ENCODE measurements around the gene FAAP100. TPM values are rescaled to one million over a fixed set of nuclear protein-coding genes. Genes with fewer than 3 reads are reported as not detected.

Gene FAAP100
- total RNA-seq, 2 donors from 2014 or later, result 21.3 to 29.1 TPM

GRCh38 chr17:81528651-81529436 lies 23.3 kb downstream of the FAAP100 start:
- DNase-seq (no peak), ATAC-seq (replicated peaks in 1 of 2) (no peak)
- no peaks in the 10 kb centered on the region for H3K4me1 Mint-ChIP-seq (ENCODE audit: low read depth)
- no peak overlapping the region for H3K4me3 Mint-ChIP-seq
- no peak overlapping the region for H3K27ac Mint-ChIP-seq
- H3K36me3 Mint-ChIP-seq (ENCODE audit: insufficient read depth in 2 of 2), result no peaks in the 10 kb centered on the region
- H3K27me3 Mint-ChIP-seq (ENCODE audit: low read depth), result peaks cover 6% of the 10 kb centered on the region
- no peaks in the 10 kb centered on the region for H3K9me3 Mint-ChIP-seq

DNA sequence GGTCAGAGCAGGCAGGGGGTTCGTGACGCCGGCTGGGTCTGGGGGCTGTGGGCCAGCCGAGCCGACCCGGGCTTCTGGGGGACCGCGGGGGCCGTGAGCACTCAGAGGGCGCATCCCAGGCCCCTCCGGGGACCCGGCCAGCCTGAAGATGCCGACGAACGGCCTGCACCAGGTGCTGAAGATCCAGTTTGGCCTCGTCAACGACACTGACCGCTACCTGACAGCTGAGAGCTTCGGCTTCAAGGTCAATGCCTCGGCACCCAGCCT lies 23.8 kb downstream of the FAAP100 start:
- no peak for ATAC-seq (replicated peaks in 1 of 2)
- Mint-ChIP-seq H3K27me3 (ENCODE audit: low read depth) (peaks cover 3% of the 10 kb centered on the region), H3K36me3 (ENCODE audit: insufficient read depth in 2 of 2) (no peaks in the 10 kb centered on the region), H3K4me1 (ENCODE audit: low read depth) (no peaks in the 10 kb centered on the region), H3K27ac (no peak overlapping the region), H3K9me3 (no peaks in the 10 kb centered on the region), H3K4me3 (no peak overlapping the region)
- DNase-seq, result no peak

DNA sequence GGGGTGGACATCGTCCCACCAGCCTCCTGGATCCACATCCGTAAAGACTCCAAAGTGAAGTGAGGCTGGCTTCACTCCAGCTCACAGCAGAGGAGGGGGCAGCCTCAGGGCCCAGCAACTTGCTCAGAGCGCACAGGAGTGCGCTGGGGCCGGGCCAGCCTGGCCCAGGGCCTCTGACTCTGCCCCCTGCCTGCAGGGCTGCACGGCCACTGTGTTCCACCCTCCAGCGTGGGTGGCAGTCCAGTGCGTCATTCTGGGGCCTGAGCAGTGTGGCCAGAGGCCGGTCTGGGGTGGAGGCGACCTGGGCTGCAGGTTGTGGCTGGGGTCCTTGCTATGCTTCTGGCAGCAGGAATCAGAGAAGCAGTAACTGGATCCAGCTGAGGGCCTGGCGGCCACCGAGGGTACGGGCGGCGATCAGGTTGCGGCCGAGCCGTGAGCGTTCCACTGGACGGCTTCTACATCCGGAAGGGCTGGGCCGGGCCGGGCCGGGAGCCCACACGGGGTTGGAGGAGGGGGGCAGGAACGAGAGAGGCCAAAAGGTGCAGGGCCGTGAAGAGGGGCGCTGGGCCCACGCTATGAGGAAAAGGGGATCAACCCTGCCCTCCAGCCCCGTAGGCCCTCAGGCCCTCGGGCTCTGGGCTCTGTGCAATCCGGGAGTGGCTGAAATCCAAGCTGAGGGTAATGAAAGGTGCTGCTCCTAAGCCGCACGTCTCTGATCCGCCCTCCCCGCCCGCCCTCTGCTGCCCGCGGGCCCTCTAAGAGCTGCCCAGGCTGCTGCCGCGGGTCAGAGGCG lies 24.4 kb downstream of the FAAP100 start, which contains the start of gene FSCN2:
FSCN2 (plus strand) TSS at position 787 of the 793 bp plus-strand sequence. CDS start 155 bp downstream, outside the sequence.
- Mint-ChIP-seq H3K27ac (no peak within 1 kb of the TSS), H3K27me3 (ENCODE audit: low read depth) (no peaks in the 10 kb centered on the region), H3K36me3 (ENCODE audit: insufficient read depth in 2 of 2) (no peaks in the 10 kb centered on the region), H3K9me3 (no peaks in the 10 kb centered on the region), H3K4me1 (ENCODE audit: low read depth) (no peaks in the 10 kb centered on the region), H3K4me3 (no peak within 1 kb of the TSS)
- DNase-seq (no peak), ATAC-seq (replicated peaks in 1 of 2) (no peak)

DNA sequence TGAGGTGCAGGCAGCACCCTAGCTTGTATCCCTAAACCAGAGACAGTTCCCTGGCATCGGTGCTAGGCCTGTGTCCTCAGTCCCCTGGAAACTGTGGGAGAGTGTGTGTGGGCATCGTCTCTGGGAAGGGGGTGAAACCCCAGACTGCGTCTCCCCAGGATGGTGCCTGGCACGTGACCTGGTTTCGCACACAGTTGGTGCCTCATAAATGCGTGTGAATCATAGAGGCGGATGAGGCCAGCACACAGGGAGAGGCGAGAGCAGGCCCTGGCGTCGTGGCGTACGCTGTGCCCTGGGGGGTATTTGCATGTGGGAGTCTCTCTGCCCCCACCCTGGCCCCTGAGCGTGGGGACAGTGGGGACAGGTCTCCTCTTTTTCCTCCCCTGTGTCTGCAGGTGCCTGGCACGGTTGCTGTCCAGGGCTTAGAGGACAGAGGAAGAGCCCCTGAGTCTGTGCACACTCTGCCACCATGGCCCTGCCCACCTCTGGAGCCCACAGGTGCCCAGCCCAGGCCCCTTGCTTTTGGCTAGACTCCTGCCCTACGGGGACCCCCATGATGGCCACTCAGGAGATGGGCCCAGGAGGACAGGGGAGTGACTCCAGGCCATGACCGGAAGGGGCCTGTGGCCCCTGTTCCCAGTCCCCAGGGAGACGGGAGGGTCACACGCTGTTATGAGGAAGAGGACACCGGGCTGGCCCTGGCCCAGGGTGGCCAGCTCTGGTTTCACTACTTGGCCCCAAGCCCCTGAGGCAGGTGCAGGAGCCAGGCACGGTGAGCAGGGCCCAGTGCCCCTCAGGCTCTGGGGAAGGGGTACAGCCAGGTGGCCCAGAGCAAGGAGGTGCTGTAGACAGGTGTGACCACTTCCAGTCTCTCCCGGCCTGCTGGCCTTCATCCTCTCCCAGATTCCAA lies 25.2 kb downstream of the FAAP100 start:
- no peaks in the 10 kb centered on the region for H3K9me3 Mint-ChIP-seq
- H3K36me3 Mint-ChIP-seq (ENCODE audit: insufficient read depth in 2 of 2), result no peaks in the 10 kb centered on the region
- no peak overlapping the region for H3K27ac Mint-ChIP-seq
- no peaks in the 10 kb centered on the region for H3K27me3 Mint-ChIP-seq (ENCODE audit: low read depth)
- ATAC-seq (replicated peaks in 1 of 2) (peak in 1 of 2 donors; percentile 16), DNase-seq (no peak)
- H3K4me1 Mint-ChIP-seq (ENCODE audit: low read depth), result no peaks in the 10 kb centered on the region
- no peak overlapping the region for H3K4me3 Mint-ChIP-seq

- Mint-ChIP-seq H3K4me1 (ENCODE audit: low read depth) (no peaks in the 10 kb centered on the region), H3K9me3 (no peaks in the 10 kb centered on the region), H3K36me3 (ENCODE audit: insufficient read depth in 2 of 2) (no peaks in the 10 kb centered on the region), H3K27ac (no peak overlapping the region), H3K4me3 (no peak overlapping the region), H3K27me3 (ENCODE audit: low read depth) (no peaks in the 10 kb centered on the region)
- no peak for DNase-seq
- no peak for ATAC-seq (replicated peaks in 1 of 2)
Measured at GRCh38 chr17:81524865-81525159, 27.3 kb downstream of the FAAP100 start.

DNA sequence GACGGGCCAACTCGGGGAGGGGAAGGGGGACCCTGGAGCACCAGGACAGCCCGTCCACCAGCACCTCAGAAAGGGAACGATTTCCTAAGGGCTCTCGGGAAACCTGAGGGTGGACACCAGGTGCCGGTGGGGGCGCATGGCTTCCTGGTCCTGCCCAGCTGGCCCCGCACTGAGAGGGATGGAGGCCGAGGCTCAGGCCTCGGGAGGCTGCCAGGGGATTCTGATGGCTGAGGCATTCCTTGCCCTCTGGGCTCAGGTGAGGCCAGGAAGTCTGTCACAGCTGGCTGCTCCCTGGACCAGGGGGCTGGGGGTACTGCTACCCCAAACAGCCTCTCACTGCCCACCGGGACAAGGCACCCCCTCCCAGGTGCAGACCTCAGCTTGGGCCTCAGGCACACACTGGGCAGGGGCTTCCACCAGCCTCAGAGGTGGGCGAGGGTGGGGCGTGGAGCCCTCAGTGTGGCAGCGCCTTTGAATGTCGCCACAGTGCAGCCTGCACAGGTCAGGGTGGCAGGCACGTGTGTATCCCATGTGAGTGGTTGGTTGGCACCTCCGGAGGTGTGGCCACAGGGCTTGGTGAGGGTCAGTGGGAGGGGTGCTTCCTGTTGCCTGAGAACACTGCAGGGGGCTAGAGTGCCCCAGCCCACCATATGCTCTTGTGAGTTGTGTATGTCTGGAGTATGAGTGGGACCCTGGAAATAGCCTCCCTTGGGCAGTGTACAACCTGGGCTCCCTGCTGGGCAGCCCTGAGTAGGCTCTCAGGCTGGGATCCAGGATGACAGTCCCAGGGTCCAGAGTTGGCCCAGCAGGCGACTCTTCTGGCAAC lies 27.9 kb downstream of the FAAP100 start:
- no peak for ATAC-seq (replicated peaks in 1 of 2)

GRCh38 chr17:81523402-81524038 lies 28.6 kb downstream of the FAAP100 start:
- ATAC-seq (replicated peaks in 1 of 2) (no peak), DNase-seq (no peak)
- Mint-ChIP-seq H3K4me1 (ENCODE audit: low read depth) (no peaks in the 10 kb centered on the region), H3K27ac (no peak overlapping the region), H3K9me3 (no peaks in the 10 kb centered on the region), H3K4me3 (no peak overlapping the region), H3K36me3 (ENCODE audit: insufficient read depth in 2 of 2) (no peaks in the 10 kb centered on the region), H3K27me3 (ENCODE audit: low read depth) (no peaks in the 10 kb centered on the region)

More for the DNA sequence above, 27.9 kb downstream of the FAAP100 start:
- H3K36me3 Mint-ChIP-seq (ENCODE audit: insufficient read depth in 2 of 2), result no peaks in the 10 kb centered on the region
- DNase-seq, result no peak
- no peaks in the 10 kb centered on the region for H3K9me3 Mint-ChIP-seq
- no peaks in the 10 kb centered on the region for H3K4me1 Mint-ChIP-seq (ENCODE audit: low read depth)
- H3K27ac Mint-ChIP-seq, result no peak overlapping the region
- H3K4me3 Mint-ChIP-seq, result no peak overlapping the region
- H3K27me3 Mint-ChIP-seq (ENCODE audit: low read depth), result no peaks in the 10 kb centered on the region

- Mint-ChIP-seq H3K36me3 (ENCODE audit: insufficient read depth in 2 of 2) (no peaks in the 10 kb centered on the region), H3K27me3 (ENCODE audit: low read depth) (no peaks in the 10 kb centered on the region), H3K9me3 (no peaks in the 10 kb centered on the region), H3K4me1 (ENCODE audit: low read depth) (peaks cover 6% of the 10 kb centered on the region), H3K27ac (no peak overlapping the region), H3K4me3 (no peak overlapping the region)
- ATAC-seq (replicated peaks in 1 of 2), result no peak
- DNase-seq, result no peak
Measured at GRCh38 chr17:81522491-81523401, 29.4 kb downstream of the FAAP100 start.

DNA sequence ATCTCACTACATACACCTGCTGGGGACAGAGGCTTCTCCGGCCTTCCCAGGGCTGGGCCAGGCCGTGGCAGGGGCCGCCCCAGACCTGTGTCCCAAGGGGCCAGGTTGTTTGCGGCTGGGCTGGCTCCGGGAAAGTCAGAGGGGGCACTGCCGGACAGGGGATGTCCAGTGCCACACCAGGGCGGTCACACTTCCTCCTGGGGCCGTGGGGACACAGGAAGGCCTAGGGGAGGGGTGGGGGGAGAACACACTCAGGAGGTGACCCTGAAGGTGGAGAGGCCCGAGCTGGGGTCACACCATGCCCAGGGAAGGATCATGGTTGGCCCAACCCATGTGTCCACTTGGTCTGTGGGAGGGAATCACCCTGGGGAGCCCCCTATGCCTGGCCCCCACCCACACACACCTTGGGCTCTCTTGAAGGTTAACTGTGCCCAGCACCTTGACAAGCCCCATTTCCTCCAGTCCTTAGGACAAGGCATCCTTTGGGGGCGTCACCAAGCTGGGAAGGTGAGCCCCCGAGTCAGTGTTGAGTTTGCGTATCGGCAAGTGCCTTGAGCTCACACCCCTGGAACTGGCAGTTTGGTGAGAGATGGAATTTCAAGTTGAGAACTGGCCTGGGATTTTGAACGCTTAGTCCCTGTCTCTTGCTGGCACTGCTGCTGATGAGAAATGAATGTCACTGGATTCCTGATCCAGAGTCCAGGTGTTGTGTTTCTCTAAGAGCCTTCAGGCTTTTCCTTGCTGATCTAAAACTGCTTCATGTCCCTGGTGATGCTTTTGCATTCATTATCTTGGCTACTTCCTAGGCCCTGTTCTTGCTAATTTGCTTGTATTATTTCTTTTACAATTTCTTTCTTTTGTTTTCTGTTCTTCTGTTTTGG lies 31.9 kb downstream of the FAAP100 start:
- no peak for DNase-seq
- H3K36me3 Mint-ChIP-seq (ENCODE audit: insufficient read depth in 2 of 2), result no peaks in the 10 kb centered on the region
- ATAC-seq (replicated peaks in 1 of 2), result no peak
- H3K4me1 Mint-ChIP-seq (ENCODE audit: low read depth), result peaks cover 18% of the 10 kb centered on the region
- H3K27me3 Mint-ChIP-seq (ENCODE audit: low read depth), result no peaks in the 10 kb centered on the region
- no peaks in the 10 kb centered on the region for H3K9me3 Mint-ChIP-seq
- peak overlapping the region; percentile 66 to 71 for H3K4me3 Mint-ChIP-seq
- no peak overlapping the region for H3K27ac Mint-ChIP-seq

DNA sequence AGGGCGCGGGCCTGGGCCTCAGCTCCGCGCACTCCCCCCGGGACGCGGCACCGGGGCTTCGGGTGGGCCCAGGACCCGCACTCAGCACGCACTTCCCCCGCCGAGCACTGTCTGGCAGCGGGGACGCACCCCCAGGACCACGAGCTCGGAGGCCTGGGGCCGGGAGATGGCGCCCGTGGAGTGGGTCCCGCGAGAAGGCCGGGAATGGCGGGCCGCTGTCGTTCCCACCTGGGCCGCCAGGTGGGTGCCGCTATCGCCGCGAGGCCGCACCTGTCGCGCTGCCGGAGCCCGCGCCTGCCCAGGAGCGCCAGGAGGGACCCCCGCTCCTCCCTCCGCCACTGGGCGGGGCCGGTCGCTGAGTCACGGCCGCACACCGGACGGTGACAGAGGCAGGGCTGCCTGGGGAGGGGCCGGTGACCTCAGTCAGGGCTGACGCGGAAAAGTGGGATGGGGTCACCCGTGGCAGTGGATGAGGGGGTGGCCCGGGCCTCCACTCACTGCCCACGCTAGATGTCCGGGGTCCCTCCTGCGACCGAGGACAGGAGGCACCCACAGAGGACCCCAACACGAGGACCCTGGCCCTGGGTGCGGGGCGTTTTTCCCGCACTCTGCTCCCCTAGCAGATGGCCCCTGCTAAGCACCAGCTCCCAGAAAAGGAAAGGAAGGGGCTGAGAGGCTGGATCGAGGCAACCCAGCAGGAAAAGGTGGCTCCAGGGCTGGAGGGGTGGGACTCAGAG lies 32.7 kb downstream of the FAAP100 start:
- ATAC-seq (replicated peaks in 1 of 2) (peak; percentile 48 to 68), DNase-seq (peak; percentile 75 to 79)
- H3K9me3 Mint-ChIP-seq, result no peaks in the 10 kb centered on the region
- H3K36me3 Mint-ChIP-seq (ENCODE audit: insufficient read depth in 2 of 2), result no peaks in the 10 kb centered on the region
- H3K4me1 Mint-ChIP-seq (ENCODE audit: low read depth), result peaks cover 18% of the 10 kb centered on the region
- H3K4me3 Mint-ChIP-seq, result peak overlapping the region; percentile 66 to 71
- no peaks in the 10 kb centered on the region for H3K27me3 Mint-ChIP-seq (ENCODE audit: low read depth)
- H3K27ac Mint-ChIP-seq, result no peak overlapping the region

All from activated T-cell treated with anti-CD3 and anti-CD28 coated beads, Interleukin-2, amount 50 U/mL, for 72 hours (primary cell).